Rectal smooth muscle tissue (tissue), 1 donor: Measurements from ENCODE around the gene LARGE1.

Experiments
- H3K27ac ChIP-seq: one replicate; pipeline ENCODE4 v1.7.0; 2013; ENCODE audit warnings: low read depth, low read length, inconsistent platforms
- H3K27me3 ChIP-seq: one replicate; pipeline ENCODE4 v1.7.0; 2013; ENCODE audit warnings: low read length; ENCODE audit not compliant: control insufficient read depth, insufficient read depth
- H3K36me3 ChIP-seq: one replicate; pipeline ENCODE4 v1.7.0; 2013; ENCODE audit warnings: low read length; ENCODE audit not compliant: control insufficient read depth, insufficient read depth
- H3K4me1 ChIP-seq: one replicate; pipeline ENCODE4 v1.7.0; 2013; ENCODE audit warnings: low read length; ENCODE audit not compliant: control insufficient read depth, insufficient read depth
- H3K4me3 ChIP-seq: one replicate; pipeline ENCODE4 v1.7.0; 2013; ENCODE audit warnings: low read length
- H3K9ac ChIP-seq: one replicate; pipeline ENCODE4 v1.7.0; 2013; ENCODE audit warnings: low read length

The LARGE1 gene

DNA sequence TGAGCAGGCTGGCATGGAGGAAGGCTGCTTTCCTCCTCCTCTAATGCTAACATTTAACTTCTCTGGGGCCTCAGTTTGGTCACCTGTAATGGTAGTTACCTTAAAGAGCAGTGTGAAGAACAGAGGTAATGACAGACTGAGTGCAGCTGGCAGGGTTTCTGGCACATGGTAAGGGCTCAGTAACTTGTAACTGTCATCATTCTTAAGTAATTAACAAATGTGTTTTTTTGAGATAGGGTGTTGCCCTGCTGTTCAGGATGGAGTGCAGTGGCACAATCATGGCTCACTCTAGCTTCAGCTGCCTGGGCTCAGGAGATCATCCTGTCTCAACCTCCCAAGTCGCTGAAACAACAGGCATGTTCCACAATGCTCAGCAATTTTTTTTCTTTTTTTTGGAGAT lies 620.1 kb downstream of the LARGE1 start:
- Histone ChIP-seq H3K4me3 (no peak overlapping the region), H3K27me3 (no peaks in the 10 kb centered on the region), H3K36me3 (peaks cover 3% of the 10 kb centered on the region), H3K4me1 (no peaks in the 10 kb centered on the region), H3K27ac (no peak overlapping the region), H3K9ac (no peak overlapping the region)

- H3K27ac ChIP-seq: no peak overlapping the region
- no peaks in the 10 kb centered on the region for H3K4me1 ChIP-seq
- H3K9ac ChIP-seq: no peak overlapping the region
- H3K27me3 ChIP-seq: no peaks in the 10 kb centered on the region
- no peak overlapping the region for H3K4me3 ChIP-seq
- H3K36me3 ChIP-seq: peaks cover 3% of the 10 kb centered on the region
Observed at GRCh38 chr22:33299245-33299956, 620.9 kb downstream of the LARGE1 start.

DNA sequence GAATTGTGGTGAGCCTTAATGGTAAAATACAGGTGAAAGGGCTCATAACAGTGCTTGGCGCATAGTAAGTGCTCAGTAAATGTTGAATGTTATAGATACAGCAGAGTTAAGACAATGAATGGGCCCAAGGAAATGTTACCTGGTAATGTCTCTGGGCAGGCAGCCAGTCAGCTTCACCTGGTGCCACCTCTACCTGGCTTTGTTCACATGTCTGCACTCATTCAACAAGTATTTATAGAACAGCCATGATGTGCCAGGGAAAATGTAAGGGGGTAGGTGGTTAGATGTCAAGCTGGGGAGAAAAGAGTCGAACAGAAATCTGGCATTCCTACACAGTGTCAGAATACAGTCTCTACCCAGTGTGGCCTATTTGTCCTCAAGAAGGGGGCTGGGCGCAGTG lies 623.3 kb downstream of the LARGE1 start:
- Histone ChIP-seq H3K36me3 (peaks cover 3% of the 10 kb centered on the region), H3K27ac (no peak overlapping the region), H3K4me1 (no peaks in the 10 kb centered on the region), H3K9ac (no peak overlapping the region), H3K27me3 (no peaks in the 10 kb centered on the region), H3K4me3 (no peak overlapping the region)

GRCh38 chr22:33288078-33288477 lies 632.2 kb downstream of the LARGE1 start:
- Histone ChIP-seq H3K36me3 (peaks cover 2% of the 10 kb centered on the region), H3K9ac (no peak overlapping the region), H3K27me3 (no peaks in the 10 kb centered on the region), H3K27ac (no peak overlapping the region), H3K4me1 (no peaks in the 10 kb centered on the region), H3K4me3 (no peak overlapping the region)

GRCh38 chr22:33275073-33275443 lies 645.2 kb downstream of the LARGE1 start:
- Histone ChIP-seq H3K4me3 (no peak overlapping the region), H3K9ac (no peak overlapping the region), H3K36me3 (no peaks in the 10 kb centered on the region), H3K27me3 (no peaks in the 10 kb centered on the region), H3K27ac (no peak overlapping the region), H3K4me1 (no peaks in the 10 kb centered on the region)

- H3K27me3 ChIP-seq: no peaks in the 10 kb centered on the region
- H3K36me3 ChIP-seq: no peaks in the 10 kb centered on the region
- no peak overlapping the region for H3K9ac ChIP-seq
- H3K4me3 ChIP-seq: no peak overlapping the region
- H3K4me1 ChIP-seq: no peaks in the 10 kb centered on the region
- H3K27ac ChIP-seq: no peak overlapping the region
Observed at GRCh38 chr22:33274214-33275072, 645.8 kb downstream of the LARGE1 start.

DNA sequence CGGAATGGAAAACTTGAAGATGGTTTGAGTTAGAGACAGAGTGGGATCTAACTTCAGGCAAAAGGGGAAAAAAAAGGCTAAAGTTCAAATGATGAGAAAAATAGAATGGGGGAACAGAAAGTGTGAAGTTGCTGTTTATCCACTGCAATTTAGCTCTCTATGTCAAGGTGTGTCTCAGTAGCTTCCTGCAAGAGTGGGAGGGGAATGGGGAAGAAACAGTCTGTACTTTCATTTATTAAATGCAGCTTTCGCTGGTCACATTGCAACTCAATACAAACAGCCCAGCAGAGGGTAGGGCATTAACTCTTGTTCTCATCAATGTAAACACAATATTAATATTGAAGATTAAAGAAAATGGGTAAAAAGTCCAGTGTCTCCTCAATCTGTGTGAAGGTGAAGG lies 647.4 kb downstream of the LARGE1 start:
- Histone ChIP-seq H3K27ac (no peak overlapping the region), H3K27me3 (no peaks in the 10 kb centered on the region), H3K36me3 (no peaks in the 10 kb centered on the region), H3K9ac (no peak overlapping the region), H3K4me3 (no peak overlapping the region), H3K4me1 (no peaks in the 10 kb centered on the region)

- H3K9ac ChIP-seq: no peak overlapping the region
- H3K27ac ChIP-seq: no peak overlapping the region
- no peaks in the 10 kb centered on the region for H3K27me3 ChIP-seq
- no peaks in the 10 kb centered on the region for H3K4me1 ChIP-seq
- no peaks in the 10 kb centered on the region for H3K36me3 ChIP-seq
- no peak overlapping the region for H3K4me3 ChIP-seq
Observed at GRCh38 chr22:33272180-33272579, 648.1 kb downstream of the LARGE1 start.

- no peaks in the 10 kb centered on the region for H3K36me3 ChIP-seq
- H3K27me3 ChIP-seq: no peaks in the 10 kb centered on the region
- no peak overlapping the region for H3K4me3 ChIP-seq
- H3K27ac ChIP-seq: no peak overlapping the region
- no peaks in the 10 kb centered on the region for H3K4me1 ChIP-seq
- H3K9ac ChIP-seq: no peak overlapping the region
Observed at GRCh38 chr22:33271390-33272161, 648.7 kb downstream of the LARGE1 start.

- H3K27ac ChIP-seq: no peak overlapping the region
Observed at GRCh38 chr22:33270596-33270995, 649.7 kb downstream of the LARGE1 start.

DNA sequence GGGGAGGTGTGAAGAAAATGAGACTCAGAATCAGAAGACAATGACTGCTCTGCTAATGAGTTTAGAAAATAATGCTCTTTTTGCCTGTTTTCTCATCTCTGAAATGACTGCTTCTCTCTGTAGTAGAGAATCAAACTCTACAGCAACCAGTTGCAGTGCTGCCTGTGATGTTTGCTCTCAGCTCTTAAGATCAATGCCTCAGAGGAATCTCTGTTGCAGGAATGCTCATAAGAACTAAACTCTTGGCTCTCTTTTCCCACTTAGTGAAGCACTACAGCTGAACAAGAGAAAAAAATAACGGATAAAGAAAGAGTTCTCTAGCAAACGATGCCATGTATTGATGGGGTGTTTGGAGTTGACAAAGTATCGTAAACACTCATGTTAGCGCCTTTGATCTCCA lies 658.6 kb downstream of the LARGE1 start:
- Histone ChIP-seq H3K36me3 (no peaks in the 10 kb centered on the region), H3K4me3 (no peak overlapping the region), H3K27me3 (no peaks in the 10 kb centered on the region), H3K27ac (no peak overlapping the region), H3K9ac (no peak overlapping the region), H3K4me1 (no peaks in the 10 kb centered on the region)

More at GRCh38 chr22:33270596-33270995, 649.7 kb downstream of the LARGE1 start:
- Histone ChIP-seq H3K4me1 (no peaks in the 10 kb centered on the region), H3K36me3 (no peaks in the 10 kb centered on the region), H3K4me3 (no peak overlapping the region), H3K9ac (no peak overlapping the region), H3K27me3 (no peaks in the 10 kb centered on the region)

DNA sequence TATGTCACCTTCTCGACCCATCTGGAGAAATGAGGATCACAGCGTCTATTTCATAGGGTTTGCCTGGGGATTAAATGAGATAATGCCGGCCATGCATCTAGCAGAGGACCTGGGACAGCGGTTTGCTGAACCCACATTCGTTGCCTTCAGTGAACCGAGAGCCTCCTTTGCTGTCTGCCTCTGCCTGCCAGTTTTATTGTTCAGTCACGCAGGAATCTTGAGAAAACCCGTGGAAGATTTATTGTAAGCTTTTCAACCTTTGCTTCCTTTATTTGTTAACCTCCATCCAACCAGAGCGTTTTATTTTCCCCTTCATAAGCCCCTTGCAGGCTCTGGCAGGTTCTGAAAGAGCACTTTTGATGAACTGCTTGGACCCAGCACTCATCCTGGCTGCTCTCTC lies 659.8 kb downstream of the LARGE1 start:
- Histone ChIP-seq H3K4me1 (no peaks in the 10 kb centered on the region), H3K27me3 (no peaks in the 10 kb centered on the region), H3K9ac (no peak overlapping the region), H3K27ac (no peak overlapping the region), H3K36me3 (no peaks in the 10 kb centered on the region), H3K4me3 (no peak overlapping the region)
